Activated CD8-positive, alpha-beta T cell treated with anti-CD3 and anti-CD28 coated beads, Interleukin-2, amount 10 ng/mL, durations not matched to agents 7 days and 5 days (primary cell): ENCODE data around the gene COMMD1. TPM values are rescaled to one million over a fixed set of nuclear protein-coding genes. Genes with fewer than 3 reads are reported as not detected.

Experiments
- ATAC-seq: fragments of 150-1000 bp; cut with Tn5 transposase; one replicate; pipeline ENCODE4 v1.10.0; 2021; ENCODE audit warnings: moderate library complexity
- CTCF ChIA-PET: fragments of 350-600 bp; sonication (Branson Sonifier 250); formaldehyde crosslinking; loops from one replicate; lab custom pipeline; 2021; ENCODE audit warnings: antibody characterized with exemption; lab: Charles Lee
- POLR2A ChIA-PET: fragments of 350-600 bp; sonication (Branson Sonifier 250); formaldehyde crosslinking; loops from one replicate; lab custom pipeline; 2021; ENCODE audit warnings: antibody characterized with exemption; lab: Charles Lee
- DNase-seq: peaks from one replicate; pipeline ENCODE4 v3.0.0-alpha.2; 2020
- H3K27ac Mint-ChIP-seq: one replicate; pipeline ENCODE4 v1.8.0; 2021; ENCODE audit warnings: mild to moderate bottlenecking, mixed read lengths
- H3K27me3 Mint-ChIP-seq: one replicate; pipeline ENCODE4 v1.8.0; 2021; ENCODE audit warnings: low read depth, mixed read lengths
- H3K36me3 Mint-ChIP-seq: one replicate; pipeline ENCODE4 v1.8.0; 2021; ENCODE audit warnings: low read depth, mixed read lengths
- H3K4me1 Mint-ChIP-seq: one replicate; pipeline ENCODE4 v1.8.0; 2021; ENCODE audit warnings: low read depth, mixed read lengths
- H3K4me3 Mint-ChIP-seq: one replicate; pipeline ENCODE4 v1.8.0; 2021; ENCODE audit warnings: mild to moderate bottlenecking, mixed read lengths
- H3K9me3 Mint-ChIP-seq: one replicate; pipeline ENCODE4 v1.8.0; 2022; ENCODE audit warnings: mixed read lengths; ENCODE audit not compliant: insufficient read depth
- total RNA-seq, 2 experiments: library from RNA; stranded (reverse); gene quantifications; one replicate each; pipeline ENCODE4 v1.2.3, GENCODE V29; 2021

The COMMD1 gene
- total RNA-seq, 2 experiments from 2014 or later, result 29.3 to 30.5 TPM

GRCh38 chr2:62178741-62179271 lies 273.3 kb downstream of the COMMD1 start:
- Mint-ChIP-seq H3K4me1 (no peaks in the 10 kb centered on the region), H3K27ac (no peak overlapping the region), H3K27me3 (no peaks in the 10 kb centered on the region), H3K4me3 (no peak overlapping the region), H3K36me3 (no peaks in the 10 kb centered on the region), H3K9me3 (no peaks in the 10 kb centered on the region)
- POLR2A ChIA-PET, result interaction anchor here (1.2 kb wide), 1 partner anchor 88 kb away, joined by 3 read pairs; no protein-coding TSS in a partner anchor
- CTCF ChIA-PET, result no interaction called here
- ATAC-seq (no peak), DNase-seq (no peak)

GRCh38 chr2:62180975-62181374 lies 275.5 kb downstream of the COMMD1 start:
- H3K4me3 Mint-ChIP-seq, result no peak overlapping the region
- ATAC-seq (no peak), DNase-seq (no peak)
- ChIA-PET CTCF (no interaction called here), POLR2A (no interaction called here)
- no peaks in the 10 kb centered on the region for H3K36me3 Mint-ChIP-seq
- H3K9me3 Mint-ChIP-seq, result no peaks in the 10 kb centered on the region
- H3K4me1 Mint-ChIP-seq, result no peaks in the 10 kb centered on the region
- H3K27me3 Mint-ChIP-seq, result peaks cover 1% of the 10 kb centered on the region
- no peak overlapping the region for H3K27ac Mint-ChIP-seq

- DNase-seq (no peak), ATAC-seq (no peak)
- H3K36me3 Mint-ChIP-seq, result no peaks in the 10 kb centered on the region
- CTCF ChIA-PET, result no interaction called here
- H3K4me3 Mint-ChIP-seq, result no peak overlapping the region
- POLR2A ChIA-PET, result interaction anchor here (0.6 kb wide), 1 partner anchor 22 kb away, joined by 3 read pairs; no protein-coding TSS in a partner anchor
- H3K27me3 Mint-ChIP-seq, result peaks cover 4% of the 10 kb centered on the region
- no peak overlapping the region for H3K27ac Mint-ChIP-seq
- no peaks in the 10 kb centered on the region for H3K4me1 Mint-ChIP-seq
- H3K9me3 Mint-ChIP-seq, result no peaks in the 10 kb centered on the region
Observed at GRCh38 chr2:62181843-62182242, 276.4 kb downstream of the COMMD1 start.

- ChIA-PET POLR2A (interaction anchor here (0.6 to 2.2 kb wide), 2 partner anchors 11 to 213 kb away, joined by 3 to 6 read pairs; partner anchors contain the start of gene B3GNT2), CTCF (no interaction called here)
- H3K9me3 Mint-ChIP-seq, result no peaks in the 10 kb centered on the region
- H3K4me1 Mint-ChIP-seq, result no peaks in the 10 kb centered on the region
- peaks cover 4% of the 10 kb centered on the region for H3K27me3 Mint-ChIP-seq
- no peak for ATAC-seq
- DNase-seq, result no peak
- no peak overlapping the region for H3K27ac Mint-ChIP-seq
- H3K36me3 Mint-ChIP-seq, result no peaks in the 10 kb centered on the region
- H3K4me3 Mint-ChIP-seq, result no peak overlapping the region
Observed at GRCh38 chr2:62184512-62185230, 279.2 kb downstream of the COMMD1 start.

Other genes starting within 250 kb of the COMMD1 start
- gene FAM161A, start 51.6 kb upstream of the COMMD1 start, total RNA-seq, result 1 to 10 TPM; 4.5 to 5.3 TPM
- 100 to 1,000 TPM; 177 to 189 TPM for gene CCT4, start 17.0 kb upstream of the COMMD1 start, total RNA-seq